IPS-NIHi7 (cell line): ENCODE data around the gene BPIFB4.
"Not testable (repeated sequence)": the region's sequence is repeated elsewhere in the genome, so short reads cannot be mapped to it uniquely, and the experiment has no call there.

Experiments
- DNase-seq: peaks from one replicate; pipeline ENCODE4 v3.0.0; 2012; ENCODE audit warnings: mixed read lengths; ENCODE audit errors: extremely low spot score

BPIFB4 gene

DNA sequence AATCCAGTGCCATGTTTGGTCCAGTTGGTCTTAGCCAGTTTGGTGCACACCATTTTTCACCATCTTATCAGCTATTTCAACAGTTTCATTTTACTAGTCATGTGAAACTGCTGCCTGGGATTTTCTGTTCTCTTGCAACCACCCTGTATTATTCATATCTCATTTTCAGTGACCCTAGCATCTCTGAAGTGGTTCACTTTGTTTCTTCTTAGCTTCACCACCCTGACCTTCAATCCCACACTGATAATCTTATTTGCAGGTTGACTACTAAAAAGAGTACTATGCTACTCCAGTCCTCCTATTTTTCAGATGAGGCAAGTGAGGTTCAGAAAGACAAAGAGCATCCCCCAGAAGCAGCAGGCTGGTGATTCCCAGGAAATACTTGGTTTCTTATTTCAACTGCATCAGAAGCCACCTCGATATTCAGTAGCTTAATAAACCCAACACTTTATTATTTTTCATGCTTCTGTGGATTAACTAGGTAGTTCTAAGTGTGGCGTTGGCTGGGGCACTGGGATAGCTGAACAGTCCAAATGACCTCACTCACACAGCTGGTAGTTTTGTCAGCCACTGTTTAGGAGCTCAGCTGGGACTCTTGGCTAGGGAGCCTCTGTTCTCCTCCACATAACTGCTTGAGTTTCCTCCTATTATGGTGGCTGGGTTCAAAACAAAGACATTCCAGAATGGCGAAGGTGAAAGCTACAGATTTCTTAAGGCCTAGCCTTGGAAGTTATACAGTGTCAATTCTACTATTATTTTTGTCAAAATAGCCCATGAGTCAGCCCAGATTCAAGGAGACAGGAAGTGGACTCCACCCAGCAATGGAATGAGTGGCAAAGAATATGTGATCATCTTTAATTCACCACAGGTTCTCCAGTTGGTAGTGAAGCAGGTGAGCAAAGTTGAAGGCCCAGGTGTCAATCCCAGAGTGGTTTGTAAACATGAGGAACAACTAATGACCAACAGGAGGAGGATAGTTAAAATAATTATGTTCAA, 40.6 kb downstream of the BPIFB4 start:
- DNase-seq = no peak

DNA sequence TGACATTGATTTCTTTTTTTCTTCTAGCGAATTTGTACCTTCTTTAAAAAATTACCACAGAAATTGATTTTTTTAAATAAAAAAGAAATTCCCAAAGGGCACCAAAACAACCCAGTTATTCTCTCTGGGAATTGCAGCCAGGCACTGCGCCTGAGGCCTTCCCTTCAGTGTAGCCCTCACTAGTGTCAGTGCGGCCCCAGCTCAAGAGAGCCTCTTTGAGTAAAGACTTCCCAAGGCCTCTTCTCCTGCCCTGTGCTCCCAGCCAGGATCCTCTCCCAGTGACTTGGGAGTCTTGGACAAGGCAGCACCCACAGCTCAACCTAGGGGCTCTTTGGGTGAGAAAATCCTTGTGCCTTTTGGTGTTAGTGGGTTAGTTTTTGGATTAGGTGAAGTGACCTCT, 41.5 kb downstream of the BPIFB4 start:
- no peak for DNase-seq

DNA sequence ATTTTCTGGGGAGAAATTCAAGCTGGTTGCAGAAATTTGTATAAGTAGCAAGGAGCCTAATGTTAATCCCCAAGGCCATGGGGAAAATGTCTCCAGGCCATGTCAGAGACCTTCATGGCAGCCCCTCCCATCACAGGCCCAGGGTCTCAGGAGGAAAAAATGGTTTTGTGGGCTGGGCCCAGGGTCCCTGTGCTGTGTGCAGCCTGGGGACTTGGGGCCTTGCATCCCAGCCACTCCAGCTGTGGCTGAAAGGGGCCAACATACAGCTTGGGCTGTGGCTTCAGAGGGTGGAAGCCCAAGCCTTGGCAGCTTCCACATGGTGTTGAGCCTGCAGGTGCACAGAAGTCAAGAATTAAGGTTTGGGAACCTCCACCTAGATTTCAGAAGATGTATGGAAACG, 42.9 kb downstream of the BPIFB4 start:
- not testable (repeated sequence) for DNase-seq

DNA sequence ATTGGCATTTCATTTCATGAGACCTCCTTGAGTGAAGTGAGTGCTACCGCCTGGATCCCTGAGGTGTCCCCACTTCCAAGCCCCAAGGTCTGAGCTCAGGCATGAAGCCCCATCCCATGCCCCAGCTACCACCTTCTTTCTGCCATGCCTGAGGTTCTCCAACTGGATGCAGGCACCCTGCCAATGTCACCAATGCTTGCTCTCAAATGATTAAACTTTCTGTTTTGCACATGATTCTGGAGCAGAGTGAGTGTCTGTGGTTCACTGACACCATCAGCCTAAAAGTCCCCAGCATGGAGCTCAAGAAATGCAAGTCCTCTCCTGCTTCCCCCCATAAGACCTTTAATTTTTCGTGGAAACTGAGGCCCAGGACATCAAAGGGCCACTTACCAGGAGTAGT, 44.8 kb downstream of the BPIFB4 start:
- DNase-seq = no peak

DNA sequence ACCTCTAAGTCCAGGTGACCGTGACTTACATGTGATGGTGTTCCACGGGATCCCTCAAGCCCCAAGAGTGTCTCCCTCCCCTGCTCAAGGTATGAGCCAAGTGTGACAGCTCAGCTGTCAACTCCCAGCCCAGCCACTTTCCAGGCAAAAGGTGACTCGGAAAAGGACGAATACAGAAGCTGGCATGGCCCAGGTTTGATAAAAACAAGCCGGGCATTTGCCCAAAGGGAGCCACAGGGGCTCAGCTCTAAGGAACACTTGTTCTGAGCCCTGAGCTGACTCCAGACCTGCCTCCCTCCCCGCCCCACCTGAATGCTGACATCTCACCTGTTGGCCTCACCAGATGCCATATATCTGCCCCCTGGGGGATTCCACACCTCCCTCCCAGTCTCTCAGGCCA, 45.6 kb downstream of the BPIFB4 start:
- DNase-seq = no peak

DNA sequence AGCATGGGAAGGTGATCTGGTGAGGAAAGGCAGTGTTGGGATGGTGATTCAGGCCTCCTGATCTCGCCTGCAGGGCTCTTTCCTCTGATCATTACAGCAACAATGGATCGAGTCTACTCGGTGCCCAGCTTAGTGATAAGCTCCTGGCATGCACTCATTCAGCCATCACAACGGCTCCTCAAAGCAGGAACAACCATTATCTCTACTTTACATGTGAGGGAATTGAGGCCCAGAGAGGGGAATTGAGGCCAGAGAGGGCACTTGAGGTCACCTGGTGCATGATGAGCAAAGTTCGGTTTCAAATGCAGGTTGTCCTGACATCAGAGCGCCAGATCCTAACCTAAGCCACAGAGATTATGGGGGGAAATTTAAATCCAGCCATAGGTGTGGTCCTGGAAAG, 46.5 kb downstream of the BPIFB4 start:
- DNase-seq = no peak

DNA sequence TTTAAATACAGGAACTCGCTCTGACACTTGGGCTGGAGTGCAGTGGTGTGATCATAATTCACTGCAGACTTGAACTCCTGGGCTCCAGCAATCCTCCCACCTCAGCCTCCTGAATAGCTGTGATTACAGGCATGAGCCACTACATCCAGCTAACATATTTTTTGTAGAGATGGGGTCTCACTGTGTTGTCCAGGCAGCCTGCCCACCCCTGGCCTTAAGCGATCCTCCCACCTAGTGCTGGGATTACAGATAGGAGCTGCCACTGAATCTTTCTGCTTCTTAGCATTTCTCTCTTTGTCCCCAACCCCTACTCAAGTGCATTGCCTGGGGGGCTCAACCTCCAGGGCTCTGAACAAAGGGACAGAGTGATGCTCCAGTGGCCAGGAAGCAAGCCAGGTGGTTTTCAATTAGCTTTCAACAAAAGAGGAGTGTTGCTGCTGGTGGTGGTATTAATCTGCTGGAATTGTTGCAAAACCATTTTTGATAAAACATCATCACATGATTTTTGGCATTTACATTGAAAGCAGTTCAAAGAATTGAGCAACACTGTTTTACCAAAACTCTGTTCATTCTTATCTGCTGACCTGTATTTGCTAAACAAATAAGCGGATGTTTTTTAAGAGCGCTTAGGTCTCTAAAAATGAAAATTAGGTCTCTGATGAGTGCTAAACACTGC, 48.1 kb downstream of the BPIFB4 start:
- no peak for DNase-seq

DNA sequence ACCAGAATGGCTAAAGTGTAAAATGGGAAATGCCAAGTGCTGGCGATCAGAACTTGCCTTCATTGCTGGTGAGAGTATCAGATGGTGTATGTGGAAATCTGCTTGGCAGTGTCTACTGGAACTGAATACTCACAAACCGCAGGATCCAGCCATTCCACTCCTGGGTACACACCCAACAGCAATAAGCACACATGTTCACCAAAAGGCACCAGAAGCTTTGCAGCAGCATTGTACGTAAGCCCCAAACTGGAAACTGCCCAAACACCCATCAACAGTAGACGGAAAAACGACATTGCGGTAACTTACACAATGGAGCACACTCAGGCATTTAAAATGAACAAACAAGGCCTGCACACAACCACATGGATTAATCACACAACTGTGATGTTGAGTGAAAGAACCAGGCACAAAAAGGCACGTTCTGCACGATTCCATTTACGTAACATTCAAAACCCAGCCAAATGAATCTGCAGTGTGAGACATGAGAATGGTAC, 51.2 kb downstream of the BPIFB4 start:
- no peak for DNase-seq

DNA sequence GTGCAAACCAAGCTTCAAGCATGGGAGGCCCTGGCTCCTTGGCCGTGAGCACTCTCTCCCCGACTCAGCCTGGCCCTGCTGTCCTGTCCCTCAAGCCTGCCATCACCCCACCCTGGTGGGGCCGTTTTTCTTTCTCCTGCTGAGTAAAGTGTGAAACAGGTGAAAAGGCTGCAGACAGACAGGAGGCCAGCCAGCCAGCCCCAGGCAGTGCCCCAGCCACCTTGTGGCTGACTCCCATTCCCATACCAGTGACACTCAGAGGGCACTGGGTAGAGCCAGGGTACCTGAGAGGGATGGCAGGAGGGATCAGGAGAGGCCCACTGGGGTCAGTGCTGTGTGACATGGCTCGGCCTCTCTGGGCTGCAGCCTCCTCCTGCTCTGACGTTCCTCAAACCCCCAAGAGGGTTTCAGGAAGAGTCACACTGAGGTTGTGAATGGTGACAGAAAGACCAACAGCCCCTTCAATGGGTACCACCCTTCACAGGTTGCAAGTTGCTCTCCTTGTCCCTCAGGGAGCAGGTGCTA, 52.6 kb downstream of the BPIFB4 start:
- DNase-seq = no peak

DNA sequence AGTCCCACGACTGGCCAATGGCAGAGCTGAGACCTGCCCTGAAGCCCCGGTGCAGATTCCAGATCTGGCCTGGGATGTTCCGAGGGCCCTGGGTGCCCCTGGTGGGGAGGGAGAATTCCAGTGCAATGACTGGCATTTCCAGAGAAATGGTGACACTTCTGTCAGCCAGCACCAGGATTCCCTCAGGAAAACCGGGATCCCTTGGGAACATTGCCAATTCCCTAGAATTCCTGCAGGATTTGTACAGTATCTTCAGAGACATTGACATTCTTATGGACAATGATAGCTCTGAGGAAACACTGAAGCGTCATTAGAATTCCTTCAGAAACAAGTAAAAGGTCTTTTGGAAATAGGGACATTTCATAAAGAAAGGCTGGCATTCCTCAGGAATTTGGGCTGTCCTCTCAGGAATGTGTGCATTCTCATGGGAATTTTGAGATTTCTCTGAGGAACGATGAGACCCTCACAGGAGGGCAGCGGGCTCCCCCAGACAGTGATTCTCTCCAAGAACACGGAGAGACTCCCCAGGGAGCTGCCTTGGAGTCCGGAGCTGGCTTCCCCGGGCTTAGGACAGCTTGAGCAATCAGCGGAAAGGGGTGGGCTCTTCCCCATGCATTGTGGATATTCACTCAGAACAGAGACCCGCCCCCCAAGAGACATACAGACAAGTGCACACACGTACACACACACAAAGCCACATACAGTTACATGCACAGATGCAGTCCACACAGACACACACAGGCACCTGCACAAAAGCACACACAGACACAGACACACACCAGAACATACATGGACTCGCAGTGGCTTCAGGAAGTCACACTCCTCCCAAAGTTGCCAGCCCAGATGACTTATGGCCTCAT, 53.3 kb downstream of the BPIFB4 start:
- DNase-seq = peak; percentile 55

DNA sequence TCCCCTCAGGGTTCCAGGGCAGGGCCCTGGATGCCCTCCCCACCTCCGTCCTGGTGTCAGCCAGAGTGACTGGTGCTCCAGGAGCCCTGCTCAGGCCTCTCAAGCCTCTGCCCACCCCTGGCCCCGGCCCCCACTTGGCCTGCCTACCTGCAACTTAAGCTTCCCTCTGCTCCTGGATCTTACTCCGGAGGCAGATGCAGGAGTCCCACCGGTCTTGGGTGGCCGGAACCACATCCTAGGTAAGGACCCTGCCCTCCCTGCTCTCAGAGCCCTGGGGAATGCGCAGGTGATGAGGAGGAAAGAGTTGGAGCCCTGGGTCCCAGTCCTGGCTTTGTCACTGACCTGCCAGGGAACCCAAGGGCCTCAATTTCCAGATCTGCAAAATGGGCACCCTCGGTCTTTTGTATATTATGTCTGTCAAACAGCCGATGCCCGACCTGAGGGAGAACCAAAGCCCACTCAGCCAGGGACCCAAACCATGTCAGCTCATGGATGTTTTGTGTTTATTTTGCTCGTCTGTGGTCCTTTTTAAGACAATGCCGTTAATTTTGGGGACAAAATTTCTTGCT, 54.0 kb downstream of the BPIFB4 start:
- DNase-seq = no peak

DNA sequence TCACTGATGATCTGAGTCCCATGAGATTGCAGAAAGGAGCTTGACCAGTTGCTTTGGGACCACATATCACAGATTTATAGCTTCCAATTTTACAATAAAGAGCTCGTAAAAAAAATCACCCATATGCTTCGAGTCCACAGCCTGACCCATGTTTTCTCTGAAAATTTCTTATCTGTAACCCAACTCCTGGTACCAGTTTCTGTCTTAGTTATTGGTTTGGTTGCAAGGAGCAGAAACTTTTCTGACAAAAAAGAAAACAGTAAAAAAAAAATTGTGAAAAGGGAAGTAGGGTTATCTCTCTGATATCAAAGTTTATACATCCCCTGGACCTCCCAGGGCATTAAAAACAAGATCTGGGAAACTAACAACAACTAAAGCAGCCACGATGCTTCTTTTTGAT, 57.8 kb downstream of the BPIFB4 start:
- no peak for DNase-seq

DNA sequence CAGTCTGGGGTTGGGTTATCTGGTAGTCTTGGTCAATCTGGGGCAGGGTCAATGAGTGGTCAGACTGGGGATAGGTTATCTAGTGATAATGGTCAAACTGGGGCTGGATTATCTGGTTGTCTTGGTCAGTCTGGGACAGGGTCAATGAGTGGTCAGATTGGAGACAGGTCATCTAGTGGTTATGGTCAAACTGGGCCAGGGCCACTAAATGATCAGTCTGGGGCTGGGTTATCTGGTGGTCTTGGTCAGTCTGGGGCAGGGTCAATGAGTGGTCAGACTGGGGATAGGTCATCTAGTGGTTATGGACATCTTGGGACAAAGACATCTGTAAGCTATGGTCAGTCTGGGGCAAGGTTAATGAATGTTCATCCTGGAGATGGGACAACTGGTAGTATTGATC, 60.0 kb downstream of the BPIFB4 start:
- DNase-seq = no peak

DNA sequence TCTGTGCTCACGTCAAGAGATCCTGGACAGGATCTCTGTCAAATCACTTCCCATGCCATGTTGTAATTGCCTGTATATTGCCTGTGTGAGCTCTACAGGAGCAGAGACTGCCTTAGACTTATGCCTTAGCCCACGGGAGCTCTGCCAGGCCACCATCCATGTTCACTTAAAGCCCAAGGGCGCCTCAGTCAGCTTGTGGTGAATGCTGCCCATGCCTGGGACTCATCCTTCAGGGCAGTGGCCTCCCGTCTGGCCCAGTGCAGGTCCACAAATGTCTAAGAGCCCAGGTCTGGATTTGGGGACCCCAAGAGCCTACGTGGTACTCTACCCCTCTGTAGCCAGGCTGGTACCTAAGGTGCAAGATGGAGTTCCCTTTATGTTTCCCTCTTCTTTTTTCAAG, 66.1 kb downstream of the BPIFB4 start:
- DNase-seq = no peak

DNA sequence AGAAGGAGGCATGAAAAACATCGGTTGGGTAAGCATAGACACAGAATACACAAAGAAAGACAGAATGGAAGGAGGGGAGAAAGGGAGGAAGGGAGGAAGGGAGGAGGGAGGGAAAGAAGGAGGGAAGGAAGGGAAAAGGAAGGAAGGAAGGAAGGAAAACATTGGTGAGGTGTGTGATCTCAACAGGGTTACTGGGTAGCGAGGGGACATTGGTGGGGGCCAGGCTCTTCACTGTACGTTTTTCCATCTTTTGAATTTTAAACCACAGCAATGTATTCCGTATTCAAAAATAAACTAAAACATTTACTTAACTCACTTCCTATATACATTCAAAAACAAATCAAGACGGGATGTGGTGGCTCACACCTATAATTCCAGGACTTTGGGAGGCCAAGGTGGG, 67.9 kb downstream of the BPIFB4 start:
- no peak for DNase-seq

DNA sequence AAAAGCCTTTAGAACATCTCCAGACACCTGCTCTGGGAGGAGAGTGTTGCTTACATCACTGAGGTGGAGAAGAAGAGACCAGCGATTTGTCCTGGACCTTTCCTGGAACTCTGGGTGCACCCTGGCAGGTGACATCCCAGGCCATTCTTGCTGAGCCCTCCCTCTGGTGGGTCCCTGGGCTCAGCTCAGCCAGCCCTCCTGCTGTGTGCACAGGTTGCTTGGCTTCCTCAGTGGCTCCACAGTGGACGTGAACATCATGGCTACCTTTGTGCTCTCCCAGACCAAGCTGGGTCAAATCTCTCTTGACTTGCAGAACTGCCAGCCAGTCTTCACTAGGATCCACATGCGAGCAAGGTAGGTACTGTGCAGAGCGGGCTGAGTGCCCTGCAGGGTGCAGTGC, 68.6 kb downstream of the BPIFB4 start:
- no peak for DNase-seq

DNA sequence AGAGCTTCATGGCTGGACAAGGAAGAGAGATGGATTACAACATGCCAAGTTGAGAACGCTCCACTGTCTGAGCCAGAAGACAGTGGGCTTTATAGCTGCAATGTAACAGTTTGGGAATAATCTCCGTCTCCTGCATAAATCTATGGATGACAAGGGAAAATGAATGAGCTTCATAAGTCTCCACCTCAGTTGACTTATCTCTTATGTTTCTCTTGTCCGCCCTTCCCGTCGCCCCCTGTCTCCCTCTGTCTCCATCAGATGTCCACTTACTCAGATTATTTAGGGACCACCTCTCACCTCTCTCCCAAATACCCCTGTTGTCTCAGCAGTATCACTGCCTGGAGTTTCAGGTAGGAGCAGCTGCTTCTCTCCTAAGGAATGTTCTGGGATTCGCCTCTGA, 74.8 kb downstream of the BPIFB4 start:
- no peak for DNase-seq

DNA sequence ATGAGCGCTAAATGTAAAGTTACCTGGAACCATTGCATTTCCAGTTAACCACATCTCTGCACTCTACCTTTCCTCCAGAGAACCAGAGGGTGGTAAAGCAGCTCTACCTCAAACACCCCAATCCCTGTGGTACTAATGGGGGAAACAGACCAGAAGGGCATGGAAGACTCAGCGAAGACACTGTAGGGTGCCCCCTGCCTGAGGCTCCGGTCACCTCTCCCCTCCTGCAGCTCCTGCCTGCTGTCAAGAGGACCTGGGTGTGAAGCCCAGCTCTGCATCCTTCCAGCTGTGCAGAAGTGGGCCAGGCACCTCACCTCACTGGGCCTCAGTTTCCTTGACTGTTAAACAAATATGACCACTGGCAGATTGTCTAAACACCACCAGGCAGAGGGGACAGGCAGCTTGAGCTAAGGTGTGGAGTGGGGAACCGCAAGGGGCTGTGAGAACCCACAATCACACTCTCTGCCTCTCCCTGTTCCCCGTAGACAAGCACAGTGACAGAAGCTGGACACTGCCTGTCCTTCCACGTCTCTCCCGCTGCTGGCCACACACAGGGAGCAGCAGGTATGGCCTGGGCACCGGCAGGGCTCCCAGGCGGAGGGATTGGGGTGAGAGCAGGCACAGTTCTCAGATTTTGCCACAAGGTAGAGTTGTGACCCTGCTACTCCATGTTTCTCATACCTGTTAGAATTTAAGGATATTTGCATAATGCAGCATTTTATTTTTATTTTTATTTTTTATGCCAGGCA, 79.4 kb downstream of the BPIFB4 start:
- no peak for DNase-seq

DNA sequence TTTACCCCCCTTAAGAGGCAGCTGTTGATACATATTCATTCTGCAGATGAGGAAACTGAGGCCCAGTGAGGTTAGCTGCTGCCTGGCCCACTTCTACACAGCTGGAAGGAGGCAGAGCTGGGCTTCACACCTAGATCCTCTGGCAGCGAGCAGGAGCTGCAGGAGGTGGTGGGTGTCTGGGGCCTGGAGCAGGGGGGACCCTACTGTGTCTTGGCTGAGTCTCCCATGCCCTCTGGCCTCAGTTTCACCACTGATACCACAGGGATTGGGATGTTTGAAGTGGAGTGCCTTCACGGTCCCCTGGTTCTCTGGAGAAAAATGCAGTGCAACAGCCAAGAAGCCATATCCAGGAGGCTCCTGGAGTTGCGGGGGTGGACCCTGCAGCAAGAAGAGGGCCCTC, 80.3 kb downstream of the BPIFB4 start:
- no peak for DNase-seq

DNA sequence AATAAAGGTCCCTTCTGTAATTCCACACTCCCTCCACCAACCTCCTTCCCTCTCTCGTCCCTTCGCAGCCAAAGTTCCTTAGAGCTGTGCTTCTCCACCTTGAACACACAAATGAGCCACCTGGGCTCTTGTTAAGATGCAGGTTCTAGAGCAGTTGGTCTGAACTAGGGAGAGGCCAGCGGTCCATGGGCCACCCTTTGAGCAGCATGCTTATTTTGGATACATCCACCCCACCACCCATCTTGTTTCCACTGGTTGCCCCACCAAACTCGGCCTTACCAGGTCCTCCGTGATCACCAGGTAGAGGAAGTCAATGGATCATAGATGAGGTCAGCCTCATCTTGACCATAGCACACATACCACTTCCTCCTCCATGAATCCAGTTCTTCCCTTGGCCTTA, 81.2 kb downstream of the BPIFB4 start:
- DNase-seq = no peak
